Panc1 (cell line): ENCODE results near the gene GLRX. TPM values are rescaled to one million over a fixed set of nuclear protein-coding genes. Genes with fewer than 3 reads are reported as not detected.

ENCODE experiments used
- ATAC-seq: fragments of 200-7000 bp; cut with Tn5 transposase; 2 replicates; pipeline ENCODE4 v1.9.1; 2020; ENCODE audit warnings: mild to moderate bottlenecking, moderate library complexity
- BruUV-seq: library from RNA; stranded (reverse); fragments of 400-500 nt; replicated peaks from 2 replicates; lab custom pipeline; 2021; lab: Mats Ljungman, UMichigan
- CTCF ChIA-PET: fragments of 300-600 bp; sonication (Branson Sonifier 250); formaldehyde crosslinking; loops from one replicate; lab custom pipeline; 2022; ENCODE audit warnings: antibody characterized with exemption; lab: Charles Lee
- POLR2A ChIA-PET: fragments of 300-600 bp; sonication (Branson Sonifier 250); formaldehyde crosslinking; loops from one replicate; lab custom pipeline; 2022; ENCODE audit warnings: antibody characterized with exemption; lab: Charles Lee
- DNase-seq: peaks from one replicate; pipeline ENCODE4 v3.0.0-alpha.2; 2010; ENCODE audit warnings: low read depth, low spot score
- H3K27ac ChIP-seq: 2 replicates; pipeline ENCODE4 v1.5.1; 2011; ENCODE audit warnings: mild to moderate bottlenecking, low read length, inconsistent platforms
- H3K27me3 ChIP-seq: fragments of 200-500 bp; sonication (Bioruptor generic); 2 replicates; pipeline ENCODE4 v1.6.0; 2014; ENCODE audit warnings: low read length, inconsistent platforms; ENCODE audit not compliant: control insufficient read depth, insufficient read depth
- H3K36me3 ChIP-seq: fragments of 200-500 bp; sonication (Bioruptor generic); 2 replicates; pipeline ENCODE4 v1.5.1; 2014; ENCODE audit warnings: inconsistent platforms, mild to moderate bottlenecking, low read length, moderate library complexity; ENCODE audit not compliant: control insufficient read depth, insufficient read depth
- H3K4me1 ChIP-seq: 2 replicates; pipeline ENCODE4 v1.5.1; 2011; ENCODE audit warnings: inconsistent platforms, mild to moderate bottlenecking, low read length, moderate library complexity; ENCODE audit not compliant: control insufficient read depth, insufficient read depth
- H3K4me3 ChIP-seq, 2 experiments: 2 replicates each; pipeline ENCODE4 v1.5.1; 2011 to 2012; ENCODE audit warnings: low read depth in 2 of 2, low read length in 2 of 2, mild to moderate bottlenecking in 2 of 2, inconsistent platforms in 1 of 2, moderate library complexity in 1 of 2
- H3K9me3 ChIP-seq: fragments of 200-500 bp; sonication (Bioruptor generic); 2 replicates; pipeline ENCODE4 v1.5.1; 2014; ENCODE audit warnings: low read depth, mild to moderate bottlenecking, inconsistent platforms, low read length, moderate library complexity; ENCODE audit not compliant: control insufficient read depth, insufficient read depth
- POLR2AphosphoS5 ChIP-seq: IDR thresholded peaks from 2 replicates; pipeline ENCODE4 v1.6.1; 2012; ENCODE audit warnings: mild to moderate bottlenecking, low read depth, low read length, moderate library complexity
- SIN3A ChIP-seq: IDR thresholded peaks from 2 replicates; pipeline ENCODE4 v1.6.1; 2012; ENCODE audit warnings: low read depth, mild to moderate bottlenecking, low read length, moderate library complexity, borderline replicate concordance; ENCODE audit not compliant: insufficient read depth
- TCF7L2 ChIP-seq: IDR thresholded peaks from 2 replicates; pipeline ENCODE4 v1.6.1; 2011; ENCODE audit warnings: mild to moderate bottlenecking, low read depth, low read length, inconsistent platforms
- in situ Hi-C: cut with HindIII; loops from 2 replicates; pipeline ENCODE4 v1.10.0; 2016; ENCODE audit warnings: low sequenced_read_pairs, low pct_unique_long_range_greater_than_20kb
- intact Hi-C: fragments of 100-400 bp; cut with micrococcal nuclease; formaldehyde crosslinking; loops from one replicate; pipeline ENCODE4 v1.10.0; 2022; ENCODE audit not compliant: unreplicated experiment
- total RNA-seq: library from RNA; stranded (reverse); gene quantifications from one replicate; pipeline ENCODE4 v1.2.1, GENCODE V29; 2021; ENCODE audit not compliant: unreplicated experiment
- TF ChIP-seq, protein P1 (sequence below): fragments of 450-650 bp; IDR thresholded peaks from 2 replicates; pipeline ENCODE4 v1.5.1; 2017; ENCODE audit warnings: mild to moderate bottlenecking
- TF ChIP-seq, protein P2 (sequence below), 2 experiments: IDR thresholded peaks; 2 replicates each; pipeline ENCODE4 v1.6.1; 2011 to 2012; ENCODE audit warnings: low read depth in 2 of 2, control low read depth in 1 of 2, low read length in 1 of 2, mild to moderate bottlenecking in 1 of 2, moderate library complexity in 1 of 2; ENCODE audit not compliant: insufficient read depth in 1 of 2

The GLRX gene
- total RNA-seq, 1 experiment from 2014 or later: 5.8 TPM

DNA sequence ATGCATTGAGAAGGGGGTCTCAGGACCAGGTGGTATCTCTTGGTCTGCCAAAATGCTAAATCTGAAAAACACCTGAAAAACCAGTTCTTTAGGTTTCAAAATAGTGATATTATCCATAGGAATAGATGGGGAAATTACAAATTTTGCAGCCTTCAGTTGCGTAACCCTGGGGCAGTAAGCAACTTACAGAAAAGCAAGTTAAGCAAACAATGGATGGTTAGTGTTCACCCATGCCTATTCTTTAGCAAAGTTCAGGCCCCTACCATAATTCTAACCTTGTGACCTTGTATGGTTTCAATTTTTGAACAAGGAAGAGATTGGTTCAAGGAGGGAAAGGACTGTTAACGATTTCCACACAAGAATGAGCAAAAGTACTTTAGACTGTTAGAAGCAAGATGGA, 24.5 kb downstream of the GLRX start:
- intact Hi-C loops (no loop called here), in situ Hi-C loops (no loop called here)
- ATAC-seq (no peak), DNase-seq (no peak)
- TF ChIP-seq, protein P1, sequence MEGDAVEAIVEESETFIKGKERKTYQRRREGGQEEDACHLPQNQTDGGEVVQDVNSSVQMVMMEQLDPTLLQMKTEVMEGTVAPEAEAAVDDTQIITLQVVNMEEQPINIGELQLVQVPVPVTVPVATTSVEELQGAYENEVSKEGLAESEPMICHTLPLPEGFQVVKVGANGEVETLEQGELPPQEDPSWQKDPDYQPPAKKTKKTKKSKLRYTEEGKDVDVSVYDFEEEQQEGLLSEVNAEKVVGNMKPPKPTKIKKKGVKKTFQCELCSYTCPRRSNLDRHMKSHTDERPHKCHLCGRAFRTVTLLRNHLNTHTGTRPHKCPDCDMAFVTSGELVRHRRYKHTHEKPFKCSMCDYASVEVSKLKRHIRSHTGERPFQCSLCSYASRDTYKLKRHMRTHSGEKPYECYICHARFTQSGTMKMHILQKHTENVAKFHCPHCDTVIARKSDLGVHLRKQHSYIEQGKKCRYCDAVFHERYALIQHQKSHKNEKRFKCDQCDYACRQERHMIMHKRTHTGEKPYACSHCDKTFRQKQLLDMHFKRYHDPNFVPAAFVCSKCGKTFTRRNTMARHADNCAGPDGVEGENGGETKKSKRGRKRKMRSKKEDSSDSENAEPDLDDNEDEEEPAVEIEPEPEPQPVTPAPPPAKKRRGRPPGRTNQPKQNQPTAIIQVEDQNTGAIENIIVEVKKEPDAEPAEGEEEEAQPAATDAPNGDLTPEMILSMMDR: no peak
- TF ChIP-seq SIN3A (no peak), POLR2AphosphoS5 (no peak), TCF7L2 (no peak)
- TF ChIP-seq, protein P2, sequence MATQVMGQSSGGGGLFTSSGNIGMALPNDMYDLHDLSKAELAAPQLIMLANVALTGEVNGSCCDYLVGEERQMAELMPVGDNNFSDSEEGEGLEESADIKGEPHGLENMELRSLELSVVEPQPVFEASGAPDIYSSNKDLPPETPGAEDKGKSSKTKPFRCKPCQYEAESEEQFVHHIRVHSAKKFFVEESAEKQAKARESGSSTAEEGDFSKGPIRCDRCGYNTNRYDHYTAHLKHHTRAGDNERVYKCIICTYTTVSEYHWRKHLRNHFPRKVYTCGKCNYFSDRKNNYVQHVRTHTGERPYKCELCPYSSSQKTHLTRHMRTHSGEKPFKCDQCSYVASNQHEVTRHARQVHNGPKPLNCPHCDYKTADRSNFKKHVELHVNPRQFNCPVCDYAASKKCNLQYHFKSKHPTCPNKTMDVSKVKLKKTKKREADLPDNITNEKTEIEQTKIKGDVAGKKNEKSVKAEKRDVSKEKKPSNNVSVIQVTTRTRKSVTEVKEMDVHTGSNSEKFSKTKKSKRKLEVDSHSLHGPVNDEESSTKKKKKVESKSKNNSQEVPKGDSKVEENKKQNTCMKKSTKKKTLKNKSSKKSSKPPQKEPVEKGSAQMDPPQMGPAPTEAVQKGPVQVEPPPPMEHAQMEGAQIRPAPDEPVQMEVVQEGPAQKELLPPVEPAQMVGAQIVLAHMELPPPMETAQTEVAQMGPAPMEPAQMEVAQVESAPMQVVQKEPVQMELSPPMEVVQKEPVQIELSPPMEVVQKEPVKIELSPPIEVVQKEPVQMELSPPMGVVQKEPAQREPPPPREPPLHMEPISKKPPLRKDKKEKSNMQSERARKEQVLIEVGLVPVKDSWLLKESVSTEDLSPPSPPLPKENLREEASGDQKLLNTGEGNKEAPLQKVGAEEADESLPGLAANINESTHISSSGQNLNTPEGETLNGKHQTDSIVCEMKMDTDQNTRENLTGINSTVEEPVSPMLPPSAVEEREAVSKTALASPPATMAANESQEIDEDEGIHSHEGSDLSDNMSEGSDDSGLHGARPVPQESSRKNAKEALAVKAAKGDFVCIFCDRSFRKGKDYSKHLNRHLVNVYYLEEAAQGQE (IDR thresholded peaks at IDR 0.05; ENCODE audit: insufficient read depth in 1 of 2, low read depth in 2 of 2, low read length in 1 of 2): no peak
- Histone ChIP-seq H3K4me1 (no peaks in the 10 kb centered on the region), H3K9me3 (no peaks in the 10 kb centered on the region), H3K27me3 (no peaks in the 10 kb centered on the region), H3K36me3 (0 out of 2 replicates have a peak, but pooled peaks cover 3% of the 10 kb centered on the region), H3K4me3 (no peak overlapping the region), H3K27ac (no peak overlapping the region)
- ChIA-PET POLR2A (no interaction called here), CTCF (no interaction called here)
- no TSS peak for BruUV-seq

DNA sequence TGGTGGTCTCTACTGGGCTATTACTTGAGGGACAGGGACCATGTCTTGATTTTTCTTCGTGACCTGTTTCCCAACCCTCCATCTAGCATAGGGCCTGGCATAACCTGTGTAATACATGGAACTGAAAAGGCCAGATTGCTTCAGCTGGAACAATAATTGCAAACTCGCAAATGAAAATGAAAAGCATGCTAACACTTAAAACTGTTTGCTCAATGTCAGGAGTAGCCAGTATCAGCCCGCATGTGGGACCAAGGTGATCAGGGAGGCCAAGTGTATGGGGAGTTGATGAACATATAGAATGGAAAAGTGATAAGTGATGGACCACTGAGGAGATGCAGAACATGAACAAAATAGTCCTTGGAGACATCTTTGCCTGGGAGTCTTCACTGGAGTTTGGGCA, 25.2 kb downstream of the GLRX start:
- 0 out of 2 replicates have a peak, but pooled peaks cover 5% of the 10 kb centered on the region for H3K36me3 ChIP-seq
- ChIA-PET POLR2A (no interaction called here), CTCF (no interaction called here)
- no peaks in the 10 kb centered on the region for H3K27me3 ChIP-seq
- in situ Hi-C loops (no loop called here), intact Hi-C loops (no loop called here)
- H3K27ac ChIP-seq: no peak overlapping the region
- no TSS peak for BruUV-seq
- DNase-seq (no peak), ATAC-seq (no peak)
- no peaks in the 10 kb centered on the region for H3K4me1 ChIP-seq
- no peak for TF ChIP-seq TCF7L2
- no peak for TF ChIP-seq POLR2AphosphoS5
- TF ChIP-seq, protein P1: no peak
- TF ChIP-seq SIN3A: no peak
- TF ChIP-seq, protein P2 (IDR thresholded peaks at IDR 0.05; ENCODE audit: insufficient read depth in 1 of 2, low read depth in 2 of 2, low read length in 1 of 2): no peak
- no peak overlapping the region for H3K4me3 ChIP-seq
- H3K9me3 ChIP-seq: no peaks in the 10 kb centered on the region
